Testis (tissue), 2 donors: ENCODE results near the gene DNAH5.

Source experiments
- CTCF ChIP-seq, 3 experiments: fragments of 450-650 bp in 2 of 3; fragments of 200-600 bp in 1 of 3; sonication (generic) in 1 of 3; IDR thresholded peaks; one replicate each; pipeline ENCODE4 v1.5.1; 2016 to 2019; ENCODE audit warnings: antibody characterized with exemption in 3 of 3, mild to moderate bottlenecking in 2 of 3, moderate library complexity in 1 of 3
- POLR2A ChIP-seq: fragments of 450-650 bp; IDR thresholded peaks from one replicate; pipeline ENCODE4 v1.6.1; 2017; ENCODE audit warnings: antibody characterized with exemption, mild to moderate bottlenecking, moderate library complexity

- TF ChIP-seq CTCF (IDR thresholded peaks at IDR 0.05): no peak
- no peak for TF ChIP-seq POLR2A
Measured at GRCh38 chr5:13676531-13676930, 268.0 kb downstream of the DNAH5 start.
